NCI-H1092 treated with DMSO at 0.1 percent for 48 hours (cell line): ENCODE measurements around the gene SLC12A7.
"Not testable (repeated sequence)": the region's sequence is repeated elsewhere in the genome, so short reads cannot be mapped to it uniquely, and the experiment has no call there.

ENCODE experiments used
- DNase-seq: peaks from one replicate; lab custom pipeline; 2025; lab: John Stamatoyannopoulos, UW

Gene SLC12A7

DNA sequence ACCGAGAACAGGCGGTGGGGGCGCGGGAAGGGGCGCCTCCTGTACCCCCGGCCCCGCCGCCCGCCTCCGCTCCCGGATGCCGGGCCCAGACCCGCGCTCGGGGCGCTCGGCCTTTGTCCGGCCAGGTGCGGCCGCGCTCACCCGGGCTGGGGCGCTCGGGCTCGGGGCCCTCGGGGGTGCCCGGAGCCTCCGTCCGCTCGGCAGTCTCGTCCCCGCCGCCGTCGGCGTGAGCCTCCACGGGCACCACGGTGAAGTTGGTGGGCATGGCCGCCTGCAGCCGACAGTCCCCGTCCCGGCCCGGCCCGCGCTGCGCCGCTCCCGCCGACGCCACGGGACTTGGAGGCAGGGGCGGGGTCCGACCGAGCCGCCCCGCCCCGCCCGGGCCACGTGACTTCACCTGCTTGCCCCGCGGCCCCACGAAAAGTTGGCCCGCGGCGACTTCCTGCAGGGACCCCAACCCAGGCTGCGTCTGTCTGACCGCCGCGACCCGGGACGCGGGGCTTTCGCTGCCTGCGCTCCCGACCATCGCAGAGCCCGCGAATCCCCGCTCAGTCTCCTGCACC, at the start of gene SLC12A7:
TSS of gene SLC12A7 (minus strand) at position 337 of the 563 bp plus-strand sequence. CDS start at position 265, 72 bp downstream.
- no peak for DNase-seq

DNA sequence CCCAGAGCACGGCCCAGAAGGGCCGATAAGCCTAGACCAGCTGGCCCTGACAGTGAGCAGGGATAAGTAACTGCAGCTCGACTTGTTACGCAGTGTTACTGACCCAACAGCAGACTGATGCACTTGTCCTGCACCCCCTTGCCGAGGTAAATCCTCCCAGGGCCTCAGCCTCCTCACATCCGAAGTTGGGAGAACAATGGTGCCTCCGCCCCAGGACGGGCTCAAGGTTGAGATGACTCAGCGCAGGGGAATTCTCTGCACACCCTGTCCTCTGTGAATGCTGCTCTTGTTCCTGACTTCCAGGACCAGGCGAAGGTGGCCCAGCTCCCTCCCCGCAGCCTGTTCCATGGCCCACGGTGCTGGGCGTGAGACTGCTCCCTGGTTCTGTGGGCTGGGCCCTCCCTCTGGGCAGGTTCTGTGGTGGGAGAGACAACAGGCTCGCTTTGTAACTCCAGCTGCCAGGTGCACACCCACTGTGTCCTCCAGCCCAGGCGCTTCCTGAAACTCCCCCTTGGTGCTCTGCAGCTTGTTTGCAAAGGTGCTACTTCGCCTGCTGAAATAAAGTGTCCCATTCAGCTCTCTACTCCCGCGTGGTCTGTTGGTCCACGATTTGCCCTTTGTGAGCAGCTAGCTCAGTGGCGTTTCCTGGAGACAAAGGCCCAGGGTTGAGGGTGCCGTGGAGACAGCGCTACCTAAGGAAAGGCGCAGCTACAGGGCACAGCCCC, 49.4 kb upstream of the SLC12A7 start:
- peak; percentile 75 for DNase-seq

DNA sequence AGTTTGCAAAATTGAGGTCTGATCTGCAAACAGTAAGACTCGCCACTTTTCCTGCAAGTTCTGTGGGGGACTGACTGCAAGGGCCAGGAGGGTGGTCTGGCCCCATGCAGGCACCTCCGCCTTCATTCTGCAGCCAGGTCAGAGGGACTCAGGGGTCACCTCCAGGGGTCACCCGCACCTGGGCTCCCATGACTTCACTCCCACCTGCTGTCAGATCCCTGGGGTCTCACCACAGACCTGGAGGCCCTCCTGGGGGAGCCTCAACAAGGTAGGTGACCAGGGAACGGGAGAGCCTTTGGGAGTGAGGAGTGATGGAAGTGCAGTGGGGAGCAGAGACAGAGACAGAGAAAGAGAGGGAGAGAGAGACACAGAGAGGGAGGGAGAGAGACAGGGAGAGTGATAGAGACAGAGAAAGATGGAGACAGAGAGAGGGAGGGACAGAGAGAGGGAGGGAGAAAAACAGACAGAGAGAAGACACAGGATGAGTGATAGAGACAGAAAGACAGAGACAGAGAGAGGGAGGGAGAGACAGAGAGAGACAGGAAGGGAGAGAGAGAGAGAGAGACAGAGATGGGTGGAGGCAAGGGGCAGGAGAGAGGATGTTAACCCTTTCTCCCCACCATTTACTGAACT, 48.0 kb upstream of the SLC12A7 start:
- DNase-seq = no peak

DNA sequence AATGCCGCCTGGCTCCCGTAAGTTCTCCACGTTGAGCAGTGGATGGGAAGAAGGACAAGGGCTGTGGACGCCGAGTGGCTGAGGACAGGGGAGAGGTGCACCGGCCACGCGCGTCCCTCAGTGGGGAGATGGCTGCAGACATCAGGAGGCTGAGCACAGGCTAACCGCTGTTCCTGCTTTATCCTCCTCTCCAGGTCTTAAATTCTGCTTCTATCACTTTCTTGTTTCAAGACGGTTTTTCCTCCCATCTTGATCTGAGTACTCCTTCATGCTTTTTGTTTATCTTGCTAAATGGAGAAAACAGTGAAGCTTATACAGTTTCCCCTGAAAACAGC, 47.4 kb upstream of the SLC12A7 start:
- no peak for DNase-seq

DNA sequence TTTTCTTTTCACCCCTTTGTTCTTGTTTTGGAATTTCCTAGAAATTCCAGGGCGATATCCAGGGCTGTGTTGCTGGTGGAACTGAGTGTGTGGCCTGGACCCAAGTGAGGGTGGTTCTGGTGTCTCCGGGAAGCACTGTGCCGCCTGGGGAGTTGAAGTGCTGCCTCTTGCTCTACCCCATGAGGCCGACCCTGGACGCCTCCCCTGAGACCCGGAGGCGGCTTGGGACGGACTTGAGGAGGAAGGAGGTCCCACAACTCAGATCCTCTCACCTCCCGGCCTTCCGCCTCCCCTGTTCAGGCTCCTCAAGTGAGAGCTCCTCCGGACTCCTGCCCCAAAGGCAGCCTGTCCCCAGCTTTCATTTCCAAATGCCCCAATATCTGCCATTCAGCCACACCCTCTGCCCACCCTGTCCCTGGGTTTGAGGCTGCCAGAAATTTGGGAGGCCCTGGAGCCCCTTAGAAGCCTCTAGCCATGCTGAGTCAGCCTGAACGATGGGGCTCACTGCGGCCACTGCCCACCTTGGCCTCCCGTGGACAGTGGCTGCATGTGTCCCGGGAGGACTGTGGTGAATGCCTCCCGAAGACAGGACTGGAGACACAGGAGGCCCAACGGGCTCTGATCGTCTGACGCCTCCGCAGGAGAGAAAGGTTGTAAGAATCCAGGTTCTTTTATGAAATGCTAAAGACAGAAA, 46.9 kb upstream of the SLC12A7 start:
- DNase-seq = no peak

DNA sequence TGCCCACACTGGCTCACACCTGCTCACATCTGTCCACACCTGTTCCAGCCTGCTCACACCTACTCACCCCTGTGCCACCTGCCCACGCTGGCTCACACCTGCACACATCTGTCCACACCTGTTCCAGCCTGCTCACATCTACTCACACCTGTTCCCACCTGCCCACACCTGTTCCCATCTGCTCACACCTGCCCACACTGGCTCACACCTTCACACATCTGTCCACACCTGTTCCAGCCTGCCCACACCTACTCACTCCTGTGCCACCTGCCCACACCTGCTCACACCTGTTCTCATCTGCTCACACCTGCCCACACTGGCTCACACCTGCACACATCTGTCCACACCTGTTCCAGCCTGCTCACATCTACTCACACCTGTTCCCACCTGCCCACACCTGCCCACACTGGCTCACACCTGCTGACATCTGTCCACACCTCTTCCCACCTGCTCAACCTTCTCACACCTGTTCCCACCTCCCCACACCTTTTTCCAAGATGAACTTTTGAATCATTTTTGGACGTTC, 45.7 kb upstream of the SLC12A7 start:
- not testable (repeated sequence) for DNase-seq

DNA sequence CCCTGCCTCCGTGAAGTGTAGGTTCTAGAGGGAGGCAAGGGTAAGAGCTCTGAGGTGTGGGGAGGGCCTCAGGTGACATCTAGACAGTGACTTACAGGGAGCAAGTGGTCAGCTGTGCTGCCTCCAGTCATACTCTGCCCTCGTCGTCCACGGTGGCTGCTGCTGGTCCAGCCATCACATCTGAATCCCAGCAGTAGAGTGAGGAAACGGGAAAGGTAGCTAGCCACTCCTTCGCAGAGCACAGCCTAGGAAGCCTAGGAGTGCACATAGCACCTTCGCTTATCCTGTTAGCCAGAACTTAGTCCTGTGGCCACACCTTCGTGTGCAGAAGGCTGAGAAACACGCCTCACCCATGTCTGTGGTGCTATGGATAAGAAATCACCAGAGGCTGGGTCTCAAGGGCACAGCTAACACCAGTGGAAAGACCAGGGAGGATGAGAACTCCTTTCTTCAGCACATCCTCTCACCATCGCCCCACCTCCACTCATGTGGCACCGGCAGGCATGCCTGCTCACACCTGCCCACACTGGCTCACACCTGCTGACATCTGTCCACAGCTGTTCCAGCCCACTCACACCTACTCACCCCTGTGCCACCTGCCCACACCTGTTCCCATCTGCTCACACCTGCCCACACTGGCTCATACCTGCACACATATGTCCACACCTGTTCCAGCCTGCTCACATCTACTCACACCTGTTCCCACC, 45.0 kb upstream of the SLC12A7 start:
- DNase-seq = no peak

DNA sequence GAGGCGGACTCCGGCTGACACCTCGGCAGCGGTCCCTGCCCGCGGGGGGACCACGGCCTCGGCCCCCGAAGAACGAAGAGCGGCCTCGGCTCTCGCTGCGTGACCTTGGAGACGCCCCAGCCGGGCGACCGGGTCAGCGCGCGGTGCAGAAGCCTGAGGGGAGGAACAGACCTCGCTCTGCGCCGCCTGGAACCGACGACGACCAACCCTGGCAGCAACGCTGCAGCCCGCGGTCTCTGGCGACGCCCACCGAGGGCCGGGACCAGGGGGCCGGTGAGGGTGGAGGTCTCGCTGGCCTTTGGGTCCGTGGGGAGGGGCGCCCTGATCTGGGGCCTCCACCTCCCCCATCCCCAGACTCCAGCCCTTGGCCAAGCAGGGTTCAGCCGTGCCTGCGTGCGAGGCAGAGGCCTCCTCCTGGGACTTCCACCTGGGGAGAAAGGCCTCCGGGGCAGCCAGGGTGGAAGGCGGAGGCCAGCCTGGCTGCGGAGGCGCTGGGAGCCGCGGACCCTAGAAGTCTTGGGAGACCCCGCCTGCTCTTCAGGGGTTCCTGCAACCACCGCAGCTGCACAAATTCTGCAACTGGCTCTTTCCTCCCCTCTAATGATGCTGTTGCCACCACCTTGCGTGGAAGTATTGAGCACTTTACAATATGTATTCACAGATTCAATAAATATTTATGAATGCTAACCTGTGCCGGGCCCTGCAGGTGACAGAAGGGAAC, 44.3 kb upstream of the SLC12A7 start:
- DNase-seq = no peak

DNA sequence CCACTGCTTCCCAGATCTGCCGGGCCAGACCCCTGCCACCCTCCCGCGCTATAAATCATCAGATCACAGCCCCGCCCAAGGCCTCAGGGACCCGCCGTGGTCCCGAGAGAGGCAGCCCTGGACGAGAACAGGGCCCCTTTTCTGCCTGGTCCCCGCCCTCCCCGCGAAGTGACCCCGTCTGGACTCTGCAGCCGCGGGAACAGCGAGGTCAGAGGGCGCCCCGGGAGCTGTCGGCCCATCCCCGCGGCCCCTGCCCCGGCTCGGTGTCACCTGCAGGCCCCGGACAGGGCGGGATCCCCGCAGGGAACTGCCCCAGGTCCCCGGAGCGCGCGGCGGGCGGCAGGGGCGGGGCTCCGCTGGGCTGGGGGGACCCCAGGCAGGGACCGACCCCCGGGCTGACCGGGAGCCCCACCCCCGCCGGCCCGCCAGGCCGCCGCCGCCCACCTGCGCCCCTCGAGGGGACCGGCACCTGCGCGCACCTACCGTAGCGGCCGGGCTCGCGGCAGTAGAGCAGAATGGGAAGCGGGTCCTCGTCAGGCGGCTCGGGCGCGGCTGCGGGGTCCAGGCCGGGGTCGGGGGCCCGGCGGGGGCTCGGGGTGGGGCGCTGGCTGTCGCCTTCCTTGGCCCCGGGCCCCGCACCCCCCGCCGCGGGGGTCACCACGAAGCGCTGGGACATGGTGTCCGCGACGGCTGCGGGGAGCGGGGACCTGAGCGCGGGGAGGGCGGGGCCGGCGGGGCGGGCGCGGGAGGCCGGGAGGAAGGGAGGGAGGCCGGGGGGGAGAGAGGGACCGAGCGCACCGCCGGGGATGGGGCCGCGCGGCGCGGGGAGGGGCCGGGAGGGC, 43.5 kb upstream of the SLC12A7 start:
- DNase-seq = no peak

DNA sequence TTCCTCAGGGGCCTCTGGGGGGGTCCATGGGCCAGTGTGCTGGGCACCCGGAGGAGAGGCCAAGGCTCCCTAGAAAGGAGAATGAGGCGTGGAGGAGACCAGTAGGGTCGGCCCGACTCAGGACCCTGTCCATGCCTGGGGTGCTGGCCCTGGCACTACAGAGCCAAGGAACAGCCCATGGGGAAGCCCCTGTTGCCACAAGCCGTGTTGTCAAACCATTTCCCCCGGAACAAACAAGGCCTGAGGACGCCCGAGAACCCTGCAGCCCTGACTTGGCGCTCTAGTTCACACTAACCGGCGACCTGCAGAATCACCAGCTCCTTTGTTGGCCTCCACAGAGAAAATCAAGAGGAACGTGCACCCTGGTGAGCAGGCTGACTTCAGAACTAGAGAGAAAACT, 41.6 kb upstream of the SLC12A7 start:
- no peak for DNase-seq

DNA sequence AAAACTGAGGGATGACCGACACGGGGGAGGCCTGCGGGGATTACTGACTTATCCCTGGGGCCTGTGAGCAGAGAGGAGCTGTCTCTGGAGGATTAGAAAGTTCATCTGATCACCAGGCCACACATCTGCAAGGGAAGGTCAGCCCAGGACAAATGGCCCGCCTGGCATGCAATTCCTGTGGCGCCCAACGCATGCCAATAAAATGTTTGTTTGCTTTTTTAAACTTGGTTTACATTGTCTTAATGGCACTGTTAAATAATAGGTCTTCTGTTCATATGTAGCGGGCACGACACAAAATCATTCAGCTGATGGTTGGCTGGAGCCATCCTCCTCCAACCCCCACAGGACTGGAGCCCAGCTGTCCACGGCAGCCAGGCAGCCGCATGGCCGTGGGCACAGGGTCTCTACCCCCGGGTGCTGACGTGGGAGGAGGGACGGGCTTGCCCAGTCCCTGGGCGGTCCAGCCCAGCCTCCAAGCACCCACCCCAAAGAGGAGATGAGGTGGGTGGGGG, 41.0 kb upstream of the SLC12A7 start:
- peak; percentile 32 for DNase-seq

DNA sequence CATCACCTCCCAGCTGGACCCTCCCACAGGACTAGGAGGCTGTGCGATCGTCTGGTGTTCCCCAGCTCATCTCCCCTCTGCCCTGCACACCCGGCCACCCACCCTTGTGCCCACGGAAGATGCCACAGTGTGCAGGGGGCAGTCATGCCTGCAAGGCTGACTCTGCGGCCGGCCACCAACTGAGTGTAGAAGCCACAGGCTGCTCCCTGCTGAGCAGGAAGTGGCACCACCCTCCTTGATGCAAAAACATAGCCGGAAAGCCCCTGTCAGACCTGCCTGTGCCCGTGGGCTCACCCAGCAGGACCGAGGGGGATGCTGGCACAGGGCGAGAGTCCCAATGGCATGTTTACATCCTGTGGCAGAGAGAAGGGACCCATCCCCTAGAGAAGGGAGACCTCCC, 40.3 kb upstream of the SLC12A7 start:
- DNase-seq = no peak

DNA sequence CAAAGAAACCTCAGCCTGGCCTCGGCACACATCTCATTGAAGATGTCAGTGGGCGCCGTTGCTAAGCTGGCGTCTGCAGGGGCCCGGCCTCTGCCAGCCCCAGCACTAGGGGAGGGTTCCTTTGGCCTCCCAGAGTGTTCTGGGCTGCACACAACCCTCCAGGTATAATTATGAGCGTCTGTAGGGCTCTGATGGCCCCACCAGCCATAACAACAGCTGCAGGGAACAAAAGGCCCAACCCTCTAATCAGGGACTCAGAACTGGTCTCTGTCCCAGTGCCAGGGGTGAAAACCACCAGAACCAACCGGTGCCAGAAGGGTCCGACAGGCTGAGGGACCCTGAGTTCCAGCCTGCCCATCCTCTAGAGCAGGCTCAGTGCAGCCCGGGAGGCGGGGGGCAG, 39.5 kb upstream of the SLC12A7 start:
- DNase-seq = peak; percentile 54

DNA sequence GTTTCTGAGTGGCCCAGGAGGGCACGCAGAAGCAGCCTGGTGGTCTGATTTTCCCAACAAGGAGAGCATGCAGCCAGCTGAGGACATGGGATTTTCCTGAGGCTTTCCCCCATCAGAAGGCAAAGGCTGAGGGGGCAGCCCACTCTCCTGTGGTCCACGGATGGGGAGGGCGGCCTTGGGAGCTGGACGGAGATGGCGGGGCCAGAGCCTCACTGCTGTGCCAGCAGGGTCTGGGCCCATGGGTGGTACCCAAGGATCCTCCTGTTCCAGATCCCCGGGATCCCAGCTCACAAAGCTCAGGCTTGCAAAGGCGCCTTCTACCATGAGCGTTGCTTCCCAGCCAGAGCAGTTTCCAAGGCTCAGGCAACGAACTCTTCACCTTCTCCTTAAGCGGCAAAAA, 39.0 kb upstream of the SLC12A7 start:
- DNase-seq = no peak

DNA sequence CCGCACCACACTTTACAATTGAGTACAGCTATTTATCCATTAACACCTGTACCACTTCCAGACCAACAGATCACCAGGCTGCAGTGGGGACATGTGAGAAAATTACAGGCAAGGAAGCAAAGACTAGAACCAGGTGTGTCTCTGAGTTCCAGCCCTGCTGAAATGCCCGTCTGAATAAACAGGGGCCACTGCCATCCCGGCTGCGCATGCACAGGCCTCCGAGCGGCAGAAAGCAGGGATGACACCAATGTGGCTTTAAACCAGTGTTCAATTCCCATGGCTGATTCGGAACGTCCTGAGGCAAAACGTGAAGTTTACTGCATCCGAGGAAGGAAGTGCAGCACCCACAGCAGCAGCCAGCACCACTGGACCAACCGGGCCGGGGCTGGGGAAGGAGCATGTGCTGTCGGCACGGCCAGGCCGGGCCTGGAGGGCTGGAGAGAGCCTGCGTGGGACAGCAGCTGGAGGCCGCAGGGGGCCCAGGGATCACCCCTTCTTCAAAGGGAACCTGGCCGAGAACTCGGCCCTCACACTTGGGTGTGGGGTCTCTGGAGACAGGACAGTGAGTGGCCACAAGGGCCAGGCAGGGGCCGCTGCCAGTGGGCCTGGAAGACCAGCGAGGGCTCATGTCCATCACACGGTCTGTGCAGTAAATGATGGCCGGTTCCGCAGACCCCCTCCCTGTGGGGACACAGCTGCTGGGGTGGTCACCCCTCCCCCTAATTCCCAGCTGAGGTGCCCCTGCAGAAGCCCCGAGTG, 33.0 kb upstream of the SLC12A7 start:
- DNase-seq = no peak

DNA sequence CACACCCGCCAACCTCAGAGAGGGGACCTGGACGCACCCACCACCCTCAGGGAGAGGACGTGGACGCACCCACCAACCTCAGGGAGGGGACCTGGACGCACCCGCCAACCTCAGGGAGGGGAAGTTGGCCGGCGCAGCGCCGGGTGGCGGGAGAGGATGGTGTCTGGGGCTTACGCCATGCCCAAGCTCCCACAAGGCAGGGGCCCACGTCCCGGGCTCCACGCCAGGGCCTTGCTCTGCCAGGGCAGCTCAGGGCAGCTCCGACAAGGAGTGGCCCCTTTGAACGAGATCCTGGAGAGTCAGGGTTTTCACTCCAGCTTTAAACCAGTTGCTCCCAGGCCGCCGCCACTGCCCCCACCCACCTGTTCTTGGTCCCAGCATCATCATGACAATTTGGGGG, 32.2 kb upstream of the SLC12A7 start:
- DNase-seq = no peak

DNA sequence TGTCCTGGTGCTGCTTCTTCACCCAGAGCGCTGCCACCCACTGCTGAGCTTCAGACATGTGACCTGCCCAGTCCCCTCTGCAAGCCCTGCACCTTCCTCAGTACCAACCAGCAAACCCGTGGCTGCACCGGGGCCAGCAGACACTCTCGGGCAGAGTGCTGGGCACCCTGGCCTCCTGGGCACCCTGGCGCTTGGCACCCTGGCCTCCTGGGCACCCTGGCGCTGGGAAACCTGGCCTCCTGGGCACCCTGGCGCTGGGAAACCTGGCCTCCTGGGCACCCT, 31.7 kb upstream of the SLC12A7 start:
- no peak for DNase-seq

DNA sequence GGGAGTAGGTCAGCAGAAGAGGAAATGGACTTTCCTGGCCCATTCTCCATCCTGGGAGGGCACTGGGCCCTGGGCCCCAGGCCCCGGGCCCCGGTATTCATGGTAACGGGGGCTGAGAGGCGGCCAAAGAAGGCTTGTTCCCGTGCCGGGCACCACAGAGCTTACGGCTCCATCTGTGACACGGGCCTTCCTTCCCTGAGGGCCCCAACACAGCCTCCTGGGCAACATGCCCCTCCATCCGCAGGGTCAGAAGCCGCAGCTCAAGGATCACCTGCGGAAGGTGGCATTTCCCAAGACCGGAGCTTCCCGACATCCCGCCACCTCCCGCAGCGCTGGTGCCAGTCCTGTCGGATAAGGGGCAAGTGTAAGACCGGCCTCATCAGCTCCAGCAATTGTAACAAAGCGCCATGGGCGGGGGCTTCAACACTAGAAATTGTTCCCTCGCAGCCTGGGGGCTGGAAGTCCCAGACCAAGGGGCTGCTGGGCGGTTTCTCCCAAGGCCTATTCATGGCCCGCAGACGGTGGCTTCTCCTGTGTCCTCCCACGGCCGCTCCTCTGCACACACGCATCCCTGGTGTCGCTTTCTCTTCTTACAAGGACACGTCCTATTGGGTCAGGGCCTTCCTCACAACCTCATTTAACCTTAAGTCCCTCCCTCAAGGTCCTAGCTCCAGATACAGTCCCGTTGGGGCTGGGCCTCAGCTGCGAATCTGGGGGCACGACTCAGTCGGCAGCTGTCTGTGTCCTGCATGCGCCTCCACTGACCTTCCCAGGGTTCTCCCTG, 31.2 kb upstream of the SLC12A7 start:
- no peak for DNase-seq

DNA sequence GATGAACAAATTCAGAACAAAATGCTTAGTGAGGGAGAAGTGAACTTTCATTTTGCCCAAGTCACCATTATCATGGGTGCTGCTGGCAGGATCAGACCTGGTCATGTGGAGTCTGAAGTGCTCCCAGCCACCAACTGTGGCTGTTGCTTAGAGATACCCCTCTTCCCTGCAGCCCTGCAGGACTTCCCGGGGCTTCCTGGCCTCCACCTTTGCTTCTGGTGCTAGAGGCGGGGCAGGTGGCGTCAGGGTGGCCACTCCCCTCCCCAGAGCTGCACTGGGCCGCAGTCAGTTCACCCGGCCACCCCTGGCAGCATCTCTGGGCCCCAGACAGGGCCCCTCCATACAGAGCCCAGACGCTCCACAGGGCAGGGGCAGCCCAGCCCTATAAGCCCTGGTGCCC, 30.0 kb upstream of the SLC12A7 start:
- no peak for DNase-seq
